NCI-H345 (cell line): ENCODE data around the gene CTNNA2.

Experiments used
- DNase-seq: peaks from one replicate; lab custom pipeline; 2025; lab: John Stamatoyannopoulos, UW

CTNNA2 gene

GRCh38 chr2:79935771-79936657 lies 423.2 kb downstream of the CTNNA2 start:
- DNase-seq, result peak; percentile 52

- no peak for DNase-seq
Observed at GRCh38 chr2:79936715-79937114, 423.9 kb downstream of the CTNNA2 start.

GRCh38 chr2:79938648-79939047 lies 425.8 kb downstream of the CTNNA2 start:
- DNase-seq, result no peak

- no peak for DNase-seq
Observed at GRCh38 chr2:79940364-79940763, 427.5 kb downstream of the CTNNA2 start.

- DNase-seq, result no peak
Observed at GRCh38 chr2:79941179-79941578, 428.3 kb downstream of the CTNNA2 start.

- no peak for DNase-seq
Observed at GRCh38 chr2:79944205-79944604, 431.4 kb downstream of the CTNNA2 start.

- no peak for DNase-seq
Observed at GRCh38 chr2:79945653-79946445, 433.0 kb downstream of the CTNNA2 start.

GRCh38 chr2:79947751-79948150 lies 434.9 kb downstream of the CTNNA2 start:
- no peak for DNase-seq

GRCh38 chr2:79950526-79950925 lies 437.7 kb downstream of the CTNNA2 start:
- DNase-seq, result no peak

- DNase-seq, result no peak
Observed at GRCh38 chr2:79952616-79953015, 439.8 kb downstream of the CTNNA2 start.

- no peak for DNase-seq
Observed at GRCh38 chr2:79960035-79960434, 447.2 kb downstream of the CTNNA2 start.

- DNase-seq, result no peak
Observed at GRCh38 chr2:79960519-79960918, 447.7 kb downstream of the CTNNA2 start.

GRCh38 chr2:79964966-79965365 lies 452.1 kb downstream of the CTNNA2 start:
- no peak for DNase-seq

- no peak for DNase-seq
Observed at GRCh38 chr2:79966369-79966768, 453.5 kb downstream of the CTNNA2 start.

- DNase-seq, result no peak
Observed at GRCh38 chr2:79966882-79967281, 454.0 kb downstream of the CTNNA2 start.

- no peak for DNase-seq
Observed at GRCh38 chr2:79971807-79972206, 459.0 kb downstream of the CTNNA2 start.

GRCh38 chr2:79972661-79973060 lies 459.8 kb downstream of the CTNNA2 start:
- peak; percentile 27 for DNase-seq

- no peak for DNase-seq
Observed at GRCh38 chr2:79975791-79976565, 463.1 kb downstream of the CTNNA2 start.

- DNase-seq, result no peak
Observed at GRCh38 chr2:79977792-79978191, 464.9 kb downstream of the CTNNA2 start.

- DNase-seq, result no peak
Observed at GRCh38 chr2:79980116-79980515, 467.3 kb downstream of the CTNNA2 start.

- no peak for DNase-seq
Observed at GRCh38 chr2:79980816-79981215, 468.0 kb downstream of the CTNNA2 start.

- DNase-seq, result no peak
Observed at GRCh38 chr2:79981316-79981715, 468.5 kb downstream of the CTNNA2 start.
